ENCODE results near the gene KCNJ6. TPM values are rescaled to one million over a fixed set of nuclear protein-coding genes. Genes with fewer than 3 reads are reported as not detected.

Gene KCNJ6
- total and polyA plus RNA-seq, 9 of the 15 experiments (the other 6 are each of a cell fraction or from before 2014, with no cell fraction given), result 0.06 to 0.21 (median 0.13) TPM; not detected in 1

- no peak for TF ChIP-seq ZNF507 (tag; conservative IDR thresholded peaks at IDR 0.05)
- TF ChIP-seq NFXL1 (CRISPR knock-in tag; IDR thresholded peaks at IDR 0.05), result no peak
- no peak for TF ChIP-seq TCF15 (CRISPR knock-in tag; IDR thresholded peaks at IDR 0.05)
- TF ChIP-seq MLX (CRISPR knock-in tag; conservative IDR thresholded peaks at IDR 0.05), result peak in 1 of 2 experiments; percentile 17; a peak in 2 of 4 replicates
- no peak; the same call in 1 of the 2 replicates for TF ChIP-seq NR2C2 (CRISPR knock-in tag; IDR thresholded peaks at IDR 0.05)
- no peak for TF ChIP-seq NR2C2 (tag; IDR thresholded peaks at IDR 0.05)
- TF ChIP-seq SMARCA5 (IDR thresholded peaks at IDR 0.05), result no peak; the same call in 1 of the 2 replicates
- no peak for TF ChIP-seq HOXB6 (CRISPR knock-in tag; IDR thresholded peaks at IDR 0.05; ENCODE audit: borderline replicate concordance)
- TF ChIP-seq FUS (optimal IDR thresholded peaks at IDR 0.05; ENCODE audit: low read depth, low read length), result no peak
- TF ChIP-seq USF1 (CRISPR knock-in tag; IDR thresholded peaks at IDR 0.05), result peak; percentile 99
- peak; percentile 84 for TF ChIP-seq FIP1L1 (IDR thresholded peaks at IDR 0.05; ENCODE audit: low read depth, low read length, poor library complexity, severe bottlenecking)
- TF ChIP-seq MAFG (tag; conservative IDR thresholded peaks at IDR 0.05), result no peak
- 0 out of 2 replicates have a peak, but pooled peaks have one; percentile 49 for TF ChIP-seq IRF1 (CRISPR knock-in tag; IDR thresholded peaks at IDR 0.05; ENCODE audit: borderline replicate concordance)
- TF ChIP-seq RBBP5 (IDR thresholded peaks at IDR 0.05; ENCODE audit: borderline replicate concordance, insufficient read depth, low read length, poor library complexity, severe bottlenecking), result peak; percentile 93
- peak; percentile 93; the same call in 1 of the 2 replicates for TF ChIP-seq NR1H2 (CRISPR knock-in tag; IDR thresholded peaks at IDR 0.05)
- no peak for TF ChIP-seq THRA (IDR thresholded peaks at IDR 0.05)
- no peak for TF ChIP-seq NCOA4 (IDR thresholded peaks at IDR 0.05; ENCODE audit: partially characterized antibody)
- TF ChIP-seq CEBPG (CRISPR knock-in tag; IDR thresholded peaks at IDR 0.05), result peak; percentile 16; the same call in 1 of the 2 replicates
- TF ChIP-seq CEBPG (tag; conservative IDR thresholded peaks at IDR 0.05 in 1 of 2, IDR thresholded peaks at IDR 0.05 in 1 of 2), result no peak
- TF ChIP-seq PTTG1 (tag; IDR thresholded peaks at IDR 0.05; ENCODE audit: low read depth), result no peak
- TF ChIP-seq STAT5B (CRISPR knock-in tag; IDR thresholded peaks at IDR 0.05), result no peak
Observed at GRCh38 chr21:37563641-37564340, 352.5 kb downstream of the KCNJ6 start (continued).

Measured in K562 (cell line).